ENCODE results near the gene TMCO4.

Gene TMCO4

GRCh38 chr1:19750101-19750881, 49.4 kb downstream of the TMCO4 start:
- Histone ChIP-seq H3K27ac (ENCODE audit: low read length) (no peak overlapping the region), H3K27me3 (ENCODE audit: low read depth, low read length) (no peaks in the 10 kb centered on the region), H3K4me1 (ENCODE audit: low read length) (no peaks in the 10 kb centered on the region), H3K9ac (ENCODE audit: low read length) (no peak overlapping the region), H3K4me3 (ENCODE audit: low read length) (no peak overlapping the region), H3K79me2 (ENCODE audit: low read length) (no peaks in the 10 kb centered on the region), H3K9me3 (ENCODE audit: insufficient read depth, low read length) (no peaks in the 10 kb centered on the region), H2AFZ (ENCODE audit: low read depth, low read length) (no peak overlapping the region), H3K36me3 (replicated peaks; ENCODE audit: low read depth, low read length) (peaks cover 3% of the 10 kb centered on the region), H4K20me1 (ENCODE audit: insufficient read depth, low read length) (no peaks in the 10 kb centered on the region), H3K4me2 (ENCODE audit: low read length) (no peak overlapping the region)
- TF ChIP-seq CTCF (IDR thresholded peaks at IDR 0.05; ENCODE audit: low read depth, low read length) (no peak), EZH2phosphoT487 (IDR thresholded peaks at IDR 0.05; ENCODE audit: low read depth) (no peak)

GRCh38 chr1:19749685-19750084, 50.0 kb downstream of the TMCO4 start:
- Histone ChIP-seq H2AFZ (ENCODE audit: low read depth, low read length) (no peak overlapping the region), H3K9ac (ENCODE audit: low read length) (no peak overlapping the region), H3K4me3 (ENCODE audit: low read length) (no peak overlapping the region), H3K27ac (ENCODE audit: low read length) (no peak overlapping the region), H3K9me3 (ENCODE audit: insufficient read depth, low read length) (no peaks in the 10 kb centered on the region), H3K36me3 (replicated peaks; ENCODE audit: low read depth, low read length) (peaks cover 3% of the 10 kb centered on the region), H4K20me1 (ENCODE audit: insufficient read depth, low read length) (no peaks in the 10 kb centered on the region), H3K4me2 (ENCODE audit: low read length) (no peak overlapping the region), H3K27me3 (ENCODE audit: low read depth, low read length) (no peaks in the 10 kb centered on the region), H3K4me1 (ENCODE audit: low read length) (no peaks in the 10 kb centered on the region), H3K79me2 (ENCODE audit: low read length) (no peaks in the 10 kb centered on the region)
- TF ChIP-seq CTCF (IDR thresholded peaks at IDR 0.05; ENCODE audit: low read depth, low read length) (no peak), EZH2phosphoT487 (IDR thresholded peaks at IDR 0.05; ENCODE audit: low read depth) (no peak)

- H3K27ac ChIP-seq (ENCODE audit: low read length), result no peak overlapping the region
- peaks cover 3% of the 10 kb centered on the region for H3K36me3 ChIP-seq (replicated peaks; ENCODE audit: low read depth, low read length)
- no peaks in the 10 kb centered on the region for H3K4me1 ChIP-seq (ENCODE audit: low read length)
- H4K20me1 ChIP-seq (ENCODE audit: insufficient read depth, low read length), result no peaks in the 10 kb centered on the region
- no peak overlapping the region for H3K4me3 ChIP-seq (ENCODE audit: low read length)
- H3K27me3 ChIP-seq (ENCODE audit: low read depth, low read length), result no peaks in the 10 kb centered on the region
- H2AFZ ChIP-seq (ENCODE audit: low read depth, low read length), result no peak overlapping the region
- TF ChIP-seq EZH2phosphoT487 (IDR thresholded peaks at IDR 0.05; ENCODE audit: low read depth), result no peak
- no peak for TF ChIP-seq CTCF (IDR thresholded peaks at IDR 0.05; ENCODE audit: low read depth, low read length)
- no peak overlapping the region for H3K4me2 ChIP-seq (ENCODE audit: low read length)
- H3K9me3 ChIP-seq (ENCODE audit: insufficient read depth, low read length), result no peaks in the 10 kb centered on the region
- H3K79me2 ChIP-seq (ENCODE audit: low read length), result no peaks in the 10 kb centered on the region
- no peak overlapping the region for H3K9ac ChIP-seq (ENCODE audit: low read length)
These were observed 52.0 kb downstream of the TMCO4 start for GRCh38 chr1:19747761-19748160.

GRCh38 chr1:19744886-19745285, 54.8 kb downstream of the TMCO4 start:
- Histone ChIP-seq H3K9me3 (ENCODE audit: insufficient read depth, low read length) (no peaks in the 10 kb centered on the region), H3K4me1 (ENCODE audit: low read length) (no peaks in the 10 kb centered on the region), H3K4me2 (ENCODE audit: low read length) (no peak overlapping the region), H3K27ac (ENCODE audit: low read length) (no peak overlapping the region), H3K9ac (ENCODE audit: low read length) (no peak overlapping the region), H3K36me3 (replicated peaks; ENCODE audit: low read depth, low read length) (peaks cover 3% of the 10 kb centered on the region), H3K27me3 (ENCODE audit: low read depth, low read length) (no peaks in the 10 kb centered on the region), H4K20me1 (ENCODE audit: insufficient read depth, low read length) (no peaks in the 10 kb centered on the region), H3K79me2 (ENCODE audit: low read length) (no peaks in the 10 kb centered on the region), H3K4me3 (ENCODE audit: low read length) (no peak overlapping the region), H2AFZ (ENCODE audit: low read depth, low read length) (no peak overlapping the region)
- TF ChIP-seq CTCF (IDR thresholded peaks at IDR 0.05; ENCODE audit: low read depth, low read length), result no peak
- TF ChIP-seq EZH2phosphoT487 (IDR thresholded peaks at IDR 0.05; ENCODE audit: low read depth), result no peak
